ENCODE results near the gene C1QTNF3.

DNA sequence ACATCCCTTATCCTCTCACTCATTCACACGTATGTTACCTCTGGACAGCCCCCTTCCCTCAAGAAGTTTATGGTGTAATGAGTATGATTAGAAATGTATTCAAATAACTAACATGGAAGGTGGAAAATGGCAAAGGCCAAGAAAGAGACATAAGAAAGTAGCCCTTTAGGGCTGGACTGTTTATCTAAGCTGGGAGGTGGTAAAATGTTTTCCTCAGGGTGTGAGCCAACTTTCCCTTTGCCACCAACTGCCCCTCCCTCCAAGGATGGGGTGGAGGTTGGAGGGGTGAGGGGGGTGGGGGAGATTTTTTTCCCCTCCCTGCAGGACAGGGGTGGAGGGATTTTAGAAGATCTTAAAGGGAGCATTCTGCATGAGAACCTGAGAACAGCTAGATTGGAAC, 66.7 kb downstream of the C1QTNF3 start:
- no peak for TF ChIP-seq ZNF202 (tag by site-specific recombination; IDR thresholded peaks at IDR 0.05; ENCODE audit: borderline replicate concordance)
- no peak for TF ChIP-seq YY1 (tag by site-specific recombination; IDR thresholded peaks at IDR 0.05)
- TF ChIP-seq ZNF501 (tag by site-specific recombination; IDR thresholded peaks at IDR 0.05) = no peak
- TF ChIP-seq, protein P1, sequence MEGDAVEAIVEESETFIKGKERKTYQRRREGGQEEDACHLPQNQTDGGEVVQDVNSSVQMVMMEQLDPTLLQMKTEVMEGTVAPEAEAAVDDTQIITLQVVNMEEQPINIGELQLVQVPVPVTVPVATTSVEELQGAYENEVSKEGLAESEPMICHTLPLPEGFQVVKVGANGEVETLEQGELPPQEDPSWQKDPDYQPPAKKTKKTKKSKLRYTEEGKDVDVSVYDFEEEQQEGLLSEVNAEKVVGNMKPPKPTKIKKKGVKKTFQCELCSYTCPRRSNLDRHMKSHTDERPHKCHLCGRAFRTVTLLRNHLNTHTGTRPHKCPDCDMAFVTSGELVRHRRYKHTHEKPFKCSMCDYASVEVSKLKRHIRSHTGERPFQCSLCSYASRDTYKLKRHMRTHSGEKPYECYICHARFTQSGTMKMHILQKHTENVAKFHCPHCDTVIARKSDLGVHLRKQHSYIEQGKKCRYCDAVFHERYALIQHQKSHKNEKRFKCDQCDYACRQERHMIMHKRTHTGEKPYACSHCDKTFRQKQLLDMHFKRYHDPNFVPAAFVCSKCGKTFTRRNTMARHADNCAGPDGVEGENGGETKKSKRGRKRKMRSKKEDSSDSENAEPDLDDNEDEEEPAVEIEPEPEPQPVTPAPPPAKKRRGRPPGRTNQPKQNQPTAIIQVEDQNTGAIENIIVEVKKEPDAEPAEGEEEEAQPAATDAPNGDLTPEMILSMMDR (tag by site-specific recombination; IDR thresholded peaks at IDR 0.05) = no peak
- no peak for TF ChIP-seq ZNF239 (tag by site-specific recombination; IDR thresholded peaks at IDR 0.05)
- TF ChIP-seq, protein P2, sequence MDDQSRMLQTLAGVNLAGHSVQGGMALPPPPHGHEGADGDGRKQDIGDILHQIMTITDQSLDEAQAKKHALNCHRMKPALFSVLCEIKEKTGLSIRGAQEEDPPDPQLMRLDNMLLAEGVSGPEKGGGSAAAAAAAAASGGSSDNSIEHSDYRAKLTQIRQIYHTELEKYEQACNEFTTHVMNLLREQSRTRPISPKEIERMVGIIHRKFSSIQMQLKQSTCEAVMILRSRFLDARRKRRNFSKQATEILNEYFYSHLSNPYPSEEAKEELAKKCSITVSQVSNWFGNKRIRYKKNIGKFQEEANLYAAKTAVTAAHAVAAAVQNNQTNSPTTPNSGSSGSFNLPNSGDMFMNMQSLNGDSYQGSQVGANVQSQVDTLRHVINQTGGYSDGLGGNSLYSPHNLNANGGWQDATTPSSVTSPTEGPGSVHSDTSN (CRISPR knock-in tag; IDR thresholded peaks at IDR 0.05) = no peak
- no peak for TF ChIP-seq ZNF548 (tag by site-specific recombination; IDR thresholded peaks at IDR 0.05)
- no peak for TF ChIP-seq KLF7 (tag by site-specific recombination; IDR thresholded peaks at IDR 0.05; ENCODE audit: borderline replicate concordance)
- TF ChIP-seq MZF1 (tag by site-specific recombination; IDR thresholded peaks at IDR 0.05; ENCODE audit: borderline replicate concordance) = no peak
- no peak for TF ChIP-seq ZNF311 (tag by site-specific recombination; IDR thresholded peaks at IDR 0.05; ENCODE audit: borderline replicate concordance)
- TF ChIP-seq, protein P3, sequence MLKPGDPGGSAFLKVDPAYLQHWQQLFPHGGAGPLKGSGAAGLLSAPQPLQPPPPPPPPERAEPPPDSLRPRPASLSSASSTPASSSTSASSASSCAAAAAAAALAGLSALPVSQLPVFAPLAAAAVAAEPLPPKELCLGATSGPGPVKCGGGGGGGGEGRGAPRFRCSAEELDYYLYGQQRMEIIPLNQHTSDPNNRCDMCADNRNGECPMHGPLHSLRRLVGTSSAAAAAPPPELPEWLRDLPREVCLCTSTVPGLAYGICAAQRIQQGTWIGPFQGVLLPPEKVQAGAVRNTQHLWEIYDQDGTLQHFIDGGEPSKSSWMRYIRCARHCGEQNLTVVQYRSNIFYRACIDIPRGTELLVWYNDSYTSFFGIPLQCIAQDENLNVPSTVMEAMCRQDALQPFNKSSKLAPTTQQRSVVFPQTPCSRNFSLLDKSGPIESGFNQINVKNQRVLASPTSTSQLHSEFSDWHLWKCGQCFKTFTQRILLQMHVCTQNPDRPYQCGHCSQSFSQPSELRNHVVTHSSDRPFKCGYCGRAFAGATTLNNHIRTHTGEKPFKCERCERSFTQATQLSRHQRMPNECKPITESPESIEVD (tag by site-specific recombination; IDR thresholded peaks at IDR 0.05) = no peak
- TF ChIP-seq ZNF175 (tag by site-specific recombination; IDR thresholded peaks at IDR 0.05) = no peak
- no peak for TF ChIP-seq KLF16 (tag by site-specific recombination; IDR thresholded peaks at IDR 0.05)
